HG03095 (cell line): Measurements from ENCODE around the gene GABBR2.

Experiments used
- ATAC-seq: cut with Tn5 transposase; IDR thresholded peaks from one replicate; pipeline ENCODE4 v1.9.1; 2021; ENCODE audit warnings: moderate library complexity; ENCODE audit not compliant: unreplicated experiment

Gene GABBR2

DNA sequence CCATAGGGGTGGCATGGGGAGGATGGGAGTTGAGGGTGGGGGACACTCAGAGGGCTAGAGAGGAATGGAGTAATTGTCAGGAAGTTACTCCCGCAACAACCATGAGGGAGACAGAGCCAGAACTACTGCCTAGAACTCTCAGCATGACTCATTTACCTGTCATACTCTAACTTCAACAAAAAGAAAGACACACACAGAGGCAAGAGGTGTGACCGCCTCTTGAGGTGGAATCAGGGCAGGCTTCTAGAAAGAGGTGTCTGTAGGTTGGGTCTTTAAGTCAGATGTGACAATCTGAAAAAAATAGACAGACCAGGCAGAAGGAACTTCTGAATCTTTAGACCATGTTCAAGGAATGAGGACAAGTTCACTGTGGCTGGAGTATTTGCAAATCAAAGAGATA is 73.4 kb downstream of the GABBR2 start:
- ATAC-seq: no peak

DNA sequence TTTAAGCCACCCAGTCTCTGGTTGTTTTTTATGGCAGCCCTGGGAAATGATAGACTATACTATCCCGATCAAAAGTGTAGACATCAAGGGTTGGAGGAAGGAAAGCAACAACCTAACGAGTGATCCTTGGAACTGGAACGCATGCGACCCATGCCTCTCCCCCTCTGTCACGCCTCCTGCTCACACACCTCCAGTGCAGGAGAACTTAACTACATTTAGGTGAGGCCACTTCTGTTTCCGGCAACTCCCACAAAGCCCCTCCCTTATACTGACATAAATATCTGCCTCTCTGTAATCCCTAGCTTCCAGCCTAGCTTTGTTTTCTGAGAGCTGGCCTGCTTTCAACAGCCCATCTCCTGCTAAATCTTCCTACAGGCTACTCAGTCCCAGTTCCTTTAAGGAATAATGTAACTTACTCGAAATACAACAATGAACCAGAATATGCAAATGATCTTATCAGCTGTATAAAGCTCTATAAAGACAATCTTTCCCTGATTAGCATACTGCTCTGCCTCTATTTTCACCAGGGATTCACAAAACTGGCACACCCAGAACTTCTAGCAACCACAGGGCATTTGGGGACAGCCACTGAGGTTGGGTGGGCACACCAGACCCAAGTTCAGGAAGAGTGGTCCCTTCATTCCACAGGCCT is 73.9 kb downstream of the GABBR2 start:
- ATAC-seq: no peak

DNA sequence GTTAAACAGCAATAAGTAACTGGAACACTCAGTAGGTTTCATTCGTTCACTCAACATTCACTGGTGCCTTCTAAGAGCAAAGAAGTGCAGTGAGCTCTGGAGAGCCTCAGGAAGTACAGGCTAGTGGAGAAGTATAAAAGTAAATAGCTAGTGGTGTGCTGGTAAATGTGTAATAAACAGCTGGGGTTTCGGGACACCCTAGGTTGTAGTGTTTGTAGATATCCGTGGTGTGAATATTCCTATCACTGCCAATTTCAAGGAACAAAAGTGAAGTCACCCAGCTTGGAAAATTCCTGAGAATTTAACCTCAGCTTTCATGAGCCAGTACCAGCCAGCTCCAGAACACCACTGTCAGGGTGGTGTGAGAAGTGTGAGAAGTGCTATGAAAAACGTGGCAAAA is 75.9 kb downstream of the GABBR2 start:
- no peak for ATAC-seq

DNA sequence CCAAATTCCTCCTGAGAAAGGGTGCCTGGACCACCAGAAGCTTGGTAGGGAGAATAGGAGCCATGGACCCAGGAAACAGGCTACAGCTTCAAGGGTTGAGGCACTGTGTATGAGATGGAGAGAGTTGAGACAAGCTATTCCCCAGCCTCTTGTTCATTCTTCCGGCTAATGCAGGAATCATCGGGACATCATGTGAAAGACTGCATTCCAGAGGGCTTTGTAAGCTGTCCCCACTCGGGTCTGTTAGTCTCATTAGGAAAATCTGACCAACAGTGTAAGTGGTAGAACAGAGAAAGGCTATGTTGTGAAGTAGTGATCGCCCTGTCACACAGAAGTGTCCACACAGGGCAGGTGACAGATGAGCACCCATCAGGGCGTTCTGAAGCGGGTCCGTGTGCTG is 81.4 kb downstream of the GABBR2 start:
- ATAC-seq: no peak

DNA sequence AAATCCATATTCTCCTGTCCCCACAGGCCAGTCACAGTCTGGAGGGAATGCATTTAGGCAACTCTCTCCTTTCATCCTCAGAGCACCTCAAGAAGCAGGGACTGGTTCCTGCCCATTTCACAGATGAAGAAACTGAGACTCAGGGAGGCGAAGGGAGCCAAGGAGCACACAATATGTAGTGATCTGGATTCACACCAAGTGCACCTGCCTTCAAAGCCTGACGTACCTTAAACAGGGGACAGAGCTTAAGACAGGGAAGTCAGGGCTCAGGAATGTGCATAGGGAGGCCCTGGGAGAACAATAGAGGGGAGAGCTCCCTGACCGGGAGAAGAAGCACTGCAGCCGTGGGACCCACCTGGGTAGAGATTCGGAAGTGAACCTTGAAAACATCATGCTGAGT is 83.0 kb downstream of the GABBR2 start:
- no peak for ATAC-seq

DNA sequence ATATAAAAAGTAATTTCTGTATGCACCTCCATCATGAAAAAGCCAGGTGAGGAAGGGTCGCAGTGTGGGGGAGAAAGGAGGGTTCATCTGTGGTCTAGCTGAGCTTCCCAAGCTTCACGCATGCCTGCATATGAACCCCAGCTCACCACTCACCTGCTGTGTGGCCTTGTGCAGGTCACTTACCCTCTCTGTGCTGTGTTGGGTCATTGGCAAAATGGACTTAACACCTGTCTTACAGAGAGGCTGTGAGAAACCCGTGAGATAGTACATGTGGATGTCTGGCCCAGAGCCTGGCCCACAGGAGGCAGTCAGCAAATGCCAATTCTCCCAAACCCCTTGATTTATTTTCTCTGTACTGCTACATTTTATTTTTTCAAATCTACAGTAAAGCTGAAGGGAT is 88.9 kb downstream of the GABBR2 start:
- no peak for ATAC-seq

DNA sequence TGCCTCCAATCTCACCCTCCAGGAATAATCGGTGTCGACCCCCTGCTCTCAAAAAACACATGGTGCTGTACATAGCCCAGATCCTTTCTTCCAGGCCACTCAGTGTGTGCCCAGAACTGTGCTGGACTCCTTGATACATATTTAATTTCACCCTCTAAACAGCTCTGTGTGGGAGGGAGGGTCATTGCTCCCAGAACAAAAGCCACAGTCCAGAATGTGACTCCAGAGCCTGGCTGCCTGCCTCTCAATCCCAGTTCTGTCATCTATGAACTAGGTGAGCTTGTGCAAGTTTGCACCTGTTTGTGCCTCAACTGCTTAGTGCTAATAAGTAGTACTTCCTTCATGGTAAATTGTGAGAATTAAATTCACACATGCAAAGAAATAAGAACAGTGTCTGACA is 93.1 kb downstream of the GABBR2 start:
- no peak for ATAC-seq

DNA sequence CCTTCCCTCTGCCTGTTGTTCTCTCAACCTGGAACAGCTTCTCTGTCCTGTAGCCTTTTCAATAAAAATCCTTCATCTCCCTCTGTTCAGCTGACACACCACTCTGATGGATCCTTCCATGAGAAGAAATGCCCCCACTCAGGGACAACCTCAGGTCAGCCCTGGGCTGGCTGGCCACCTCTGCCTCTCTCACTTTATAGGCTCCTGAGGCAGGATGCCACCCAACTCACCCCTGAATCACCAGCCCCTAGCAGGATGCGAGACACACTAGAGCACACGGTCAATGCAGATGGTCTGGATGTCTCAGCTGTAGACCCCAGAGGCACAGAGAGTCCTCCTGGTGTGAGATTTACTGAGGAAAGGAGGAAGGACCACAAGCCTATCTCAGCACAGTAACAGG is 93.8 kb downstream of the GABBR2 start:
- ATAC-seq: no peak

DNA sequence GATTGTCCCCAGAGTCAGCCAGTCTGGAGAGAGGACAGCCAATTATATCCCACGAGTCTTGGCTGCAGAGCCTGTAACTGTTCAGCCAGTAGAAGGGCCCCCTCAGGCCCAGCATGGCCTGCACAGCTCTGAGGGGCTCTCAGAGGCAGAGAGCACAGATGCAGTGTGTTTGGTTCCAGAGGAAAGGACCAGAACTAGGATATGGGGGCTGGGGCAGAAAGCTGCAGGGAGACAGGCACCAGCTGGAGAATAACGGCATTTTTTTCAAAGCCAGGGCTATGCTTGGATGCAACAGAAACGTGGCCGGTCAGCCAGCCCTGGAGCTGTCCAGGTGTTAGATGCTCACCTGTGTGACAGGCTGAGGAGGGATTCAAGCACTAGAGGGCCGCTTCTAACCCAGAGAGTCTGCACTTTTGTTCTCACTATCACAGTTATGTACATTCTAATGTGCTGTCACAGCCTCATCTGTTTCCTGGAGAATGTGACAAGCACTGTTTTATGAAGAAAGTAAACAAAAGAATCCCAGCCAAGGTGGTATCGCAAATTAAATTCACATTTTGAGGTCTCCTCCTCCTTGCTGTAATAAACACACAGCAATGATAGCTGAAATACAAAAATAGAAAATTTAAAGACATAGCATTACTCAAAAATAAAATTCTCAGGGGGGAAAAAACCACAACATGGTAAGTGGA is 96.5 kb downstream of the GABBR2 start:
- no peak for ATAC-seq

DNA sequence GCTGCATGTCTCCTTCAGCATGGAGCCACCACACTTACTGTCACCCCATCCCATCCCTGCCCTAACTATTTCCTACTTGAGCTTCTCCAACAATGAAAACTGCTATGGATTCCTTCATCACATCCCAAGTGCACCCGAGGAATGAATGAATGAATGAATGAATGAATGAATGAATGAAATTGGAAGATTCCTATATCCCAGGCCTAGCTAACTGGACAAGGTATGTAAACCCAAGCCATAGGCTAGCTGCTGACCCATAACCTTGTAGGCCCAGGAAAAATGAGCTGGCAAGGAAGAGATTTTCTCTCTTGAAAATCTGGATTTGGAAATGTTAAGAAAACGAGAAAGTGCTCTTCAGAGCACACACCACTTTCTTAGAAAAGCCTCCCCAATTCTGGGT is 97.4 kb downstream of the GABBR2 start:
- ATAC-seq: no peak

DNA sequence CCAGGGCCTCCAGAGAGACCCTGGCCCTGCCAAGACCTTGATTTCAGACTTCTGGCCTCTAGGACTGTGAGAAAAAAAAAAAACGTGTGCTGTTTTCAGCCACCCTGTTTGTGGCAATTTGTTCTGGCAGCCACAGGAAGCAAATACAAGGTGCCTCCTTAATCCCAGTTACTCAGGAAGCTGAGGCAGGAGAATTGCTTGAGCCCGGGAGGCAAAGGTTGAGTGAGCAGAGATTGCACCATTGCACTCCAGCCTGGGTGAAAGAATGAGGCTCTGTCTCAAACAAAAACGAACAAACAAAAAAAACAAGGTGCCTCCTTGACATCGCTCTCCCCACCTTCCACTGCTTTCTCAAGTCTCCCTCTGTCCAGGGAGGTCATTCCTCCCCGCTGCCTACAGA is 98.0 kb downstream of the GABBR2 start:
- ATAC-seq: no peak

DNA sequence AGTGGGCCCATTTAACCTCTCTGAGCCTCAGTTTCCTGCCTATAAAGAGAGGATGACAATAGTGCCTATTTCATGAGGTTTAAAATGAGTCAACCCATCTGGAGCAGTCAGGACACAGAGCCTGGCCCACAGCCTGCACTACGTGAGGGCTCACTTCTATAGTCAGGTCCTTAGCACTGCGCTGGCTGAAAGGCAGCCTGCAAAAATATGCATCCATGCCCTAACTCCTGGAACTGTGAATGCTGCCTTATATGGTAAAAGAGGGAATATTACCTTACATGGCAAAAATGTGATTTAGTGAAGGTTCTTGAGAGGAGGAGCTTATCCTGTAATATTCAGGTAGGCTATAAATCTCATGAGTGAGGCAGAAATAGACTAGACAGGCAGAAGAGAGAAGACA is 98.5 kb downstream of the GABBR2 start:
- ATAC-seq: no peak

DNA sequence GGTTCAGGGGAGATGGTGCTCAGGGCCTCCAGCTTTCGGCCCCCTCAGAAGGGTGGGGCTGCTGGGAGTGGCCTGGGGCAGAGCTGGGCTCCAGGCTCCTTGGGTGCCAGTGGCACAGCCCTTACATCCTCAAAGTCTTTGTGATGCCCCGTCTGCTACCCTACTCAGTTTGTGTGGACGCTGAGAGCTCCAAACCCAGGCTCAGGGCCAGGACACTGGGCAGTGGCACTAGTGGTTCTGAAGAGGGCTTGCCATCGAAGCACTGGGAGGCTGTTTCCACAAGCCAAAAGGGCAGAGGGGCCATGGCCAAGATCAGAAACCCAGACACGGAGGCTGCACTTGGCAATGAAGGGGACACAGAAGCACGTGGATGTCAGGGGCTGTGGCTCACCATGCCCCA is 99.1 kb downstream of the GABBR2 start:
- no peak for ATAC-seq

DNA sequence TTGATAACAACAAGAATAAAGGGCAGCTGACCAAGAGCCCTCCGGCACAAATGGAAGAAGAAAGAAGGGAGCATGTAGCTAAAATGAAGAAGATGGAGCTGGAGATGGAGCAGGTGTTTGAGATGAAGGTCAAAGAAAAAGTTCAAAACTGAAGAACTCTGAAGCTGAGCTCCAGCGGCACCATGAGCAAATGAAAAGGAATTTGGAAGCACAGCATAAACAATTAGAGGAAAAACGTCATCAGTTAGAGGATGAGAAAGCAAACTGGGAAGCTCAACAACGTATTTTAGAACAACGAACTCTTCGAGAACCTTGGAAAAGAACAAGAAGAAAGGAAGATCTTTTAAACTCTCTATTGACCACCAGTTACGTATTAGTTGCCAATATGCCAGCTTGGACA is 100.9 kb downstream of the GABBR2 start:
- no peak for ATAC-seq

DNA sequence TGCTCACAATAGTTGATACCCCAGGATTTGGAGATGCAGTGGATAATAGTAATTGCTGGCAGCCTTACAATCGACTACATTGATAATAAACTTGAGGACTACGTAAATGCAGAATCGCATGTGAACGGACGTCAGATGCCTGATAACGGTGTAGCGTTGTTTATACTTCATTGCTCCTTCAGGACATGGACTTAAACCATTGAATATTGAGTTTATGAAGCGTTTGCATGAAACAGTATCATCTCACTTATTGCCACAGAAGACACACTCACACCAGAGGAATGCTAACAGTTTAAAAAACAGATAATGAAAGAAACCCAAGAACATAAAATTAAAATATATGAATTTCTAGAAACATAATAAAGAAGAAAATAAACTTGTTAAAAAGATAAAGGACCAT is 101.6 kb downstream of the GABBR2 start:
- no peak for ATAC-seq

DNA sequence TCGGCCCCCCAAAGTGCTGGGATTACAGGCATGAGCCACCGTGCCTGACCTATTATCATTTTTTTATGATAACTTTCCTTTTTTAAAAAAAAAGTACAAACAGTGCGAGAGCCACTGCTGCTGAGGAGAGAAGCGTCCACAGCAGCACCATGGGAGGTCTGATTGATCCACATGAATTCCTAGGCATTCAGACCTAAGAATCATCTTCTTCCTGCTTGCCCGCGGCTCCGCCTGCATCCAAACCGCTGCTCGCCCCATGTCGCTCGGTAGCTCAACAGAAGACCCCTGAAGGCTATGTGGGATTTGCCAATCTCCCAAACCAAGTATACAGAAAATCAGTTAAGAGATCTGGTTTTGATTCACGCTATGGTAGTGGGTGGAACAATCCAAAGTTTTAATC is 102.0 kb downstream of the GABBR2 start:
- ATAC-seq: no peak

DNA sequence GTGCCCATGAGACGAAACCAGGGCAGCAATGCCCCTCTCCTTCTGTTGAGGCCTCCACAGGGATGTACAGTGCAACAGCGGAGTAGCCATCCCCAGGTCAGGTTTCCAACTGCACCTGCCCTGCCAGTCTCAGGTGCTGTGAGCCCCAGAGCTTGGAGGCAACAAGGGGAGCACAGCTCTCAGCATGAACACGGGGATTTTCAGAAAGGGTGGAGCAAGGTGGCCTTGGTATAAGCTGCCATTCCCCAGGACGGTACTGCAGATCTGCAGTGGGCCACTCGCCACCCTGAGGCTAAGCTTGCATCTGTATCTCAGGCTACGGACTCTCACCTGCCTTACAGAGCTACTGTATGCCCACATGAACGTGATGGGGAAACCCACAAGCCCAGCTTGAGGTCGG is 103.6 kb downstream of the GABBR2 start:
- ATAC-seq: no peak

DNA sequence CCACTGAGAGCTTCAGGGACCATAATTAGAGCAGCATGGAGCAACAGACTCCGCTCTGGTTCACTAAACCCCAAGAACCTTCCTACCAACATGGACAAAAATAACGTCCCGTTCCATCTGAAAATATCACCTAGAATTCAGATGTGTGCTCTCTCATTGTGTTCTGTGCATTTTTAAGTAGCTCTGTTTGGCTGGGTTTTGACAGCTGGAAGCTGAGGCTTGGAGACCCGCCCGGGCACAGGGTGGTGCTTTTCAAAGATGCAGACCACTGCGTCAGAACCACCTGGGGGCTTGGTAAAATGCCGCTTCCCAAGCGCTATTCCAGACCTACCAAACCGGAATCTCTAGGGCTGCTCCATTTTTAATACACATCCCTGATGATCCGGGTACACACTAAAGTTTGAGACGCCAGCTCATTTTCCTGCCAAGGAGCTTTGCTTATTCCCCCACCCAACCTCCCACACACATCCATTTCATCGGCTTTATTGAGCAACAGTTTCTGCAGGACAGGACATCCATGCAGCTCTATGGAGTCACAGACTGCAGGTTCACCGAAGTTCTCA is 104.8 kb downstream of the GABBR2 start:
- ATAC-seq: no peak

DNA sequence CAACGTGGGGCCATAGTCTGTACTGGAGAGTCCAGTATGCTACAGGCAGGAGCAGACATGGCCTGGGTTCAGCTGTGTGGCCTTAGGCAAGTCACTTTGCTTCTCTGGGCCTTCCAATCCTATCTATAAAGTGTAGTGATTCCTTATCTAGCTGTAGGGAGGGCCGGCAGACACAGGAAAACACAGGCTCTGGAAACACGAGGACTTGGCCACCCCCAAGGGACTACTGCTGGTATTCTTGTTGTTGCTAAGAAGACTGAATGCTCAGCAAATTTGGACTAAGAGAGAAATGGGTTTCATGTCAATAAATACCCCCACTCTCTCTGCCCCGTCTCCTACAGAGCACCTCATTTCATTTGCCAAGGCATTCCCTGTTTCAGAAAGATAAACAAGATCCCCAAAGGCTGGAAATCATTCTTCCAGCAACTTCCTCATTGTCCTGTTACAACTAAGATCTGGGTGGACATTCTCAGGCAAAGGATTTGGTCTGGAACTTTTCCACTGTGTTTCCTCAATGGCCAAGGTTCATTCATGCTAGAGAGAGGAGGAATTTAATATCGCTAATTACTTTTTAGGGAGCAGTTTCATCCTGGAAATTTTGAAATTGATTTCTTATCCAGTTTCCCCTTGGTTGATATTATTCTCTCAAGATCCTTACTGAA is 105.8 kb downstream of the GABBR2 start:
- ATAC-seq: no peak

DNA sequence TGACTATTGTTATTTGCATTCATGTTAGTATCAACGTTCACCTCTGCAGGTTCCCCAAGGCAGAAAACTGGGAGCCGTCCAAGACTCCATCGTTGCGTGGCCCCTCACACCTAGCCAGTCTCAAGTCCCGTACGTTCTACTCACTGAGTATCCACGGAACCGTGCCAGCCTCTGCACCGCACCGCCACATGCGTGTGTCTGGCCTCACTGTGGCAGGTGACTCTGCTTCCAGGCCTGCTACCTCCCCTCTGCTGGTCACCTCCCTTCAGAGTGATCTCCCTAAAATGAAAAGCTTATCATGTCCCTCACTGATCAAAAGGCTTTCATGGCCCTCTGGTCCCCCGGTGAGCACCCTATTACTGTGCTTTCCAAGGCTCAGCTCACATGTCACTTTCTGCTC is 108.1 kb downstream of the GABBR2 start:
- ATAC-seq: no peak

DNA sequence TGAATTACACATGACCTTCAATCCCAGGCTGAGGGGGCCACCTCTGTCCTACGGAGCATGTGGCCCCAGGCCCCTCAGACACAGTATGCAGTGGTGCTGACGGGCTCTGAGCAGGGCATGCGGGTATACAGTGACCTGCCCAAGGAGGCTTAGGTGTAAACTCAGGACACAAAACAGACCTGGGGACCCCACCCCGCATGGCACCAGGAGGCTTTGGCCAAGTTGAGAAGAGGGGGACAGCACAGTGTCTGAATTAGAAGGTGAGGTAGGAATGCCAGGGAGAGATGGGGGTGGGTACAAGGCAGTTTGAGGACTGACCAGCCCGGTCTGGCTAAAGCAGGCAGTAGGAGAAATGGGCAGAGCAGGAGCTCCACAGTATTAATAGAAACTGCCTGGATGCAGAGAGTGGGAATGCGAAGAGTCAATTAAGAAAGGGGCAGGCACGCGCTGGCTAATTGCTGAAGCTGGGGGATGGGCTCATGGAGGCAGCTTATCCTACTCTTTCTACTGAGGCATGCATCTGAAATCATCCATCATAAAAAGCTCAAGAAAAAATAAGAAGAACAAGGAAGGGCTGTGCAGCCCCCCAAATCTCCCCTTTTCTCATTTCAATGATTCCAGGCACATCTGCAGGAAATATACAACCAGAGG is 109.0 kb downstream of the GABBR2 start:
- ATAC-seq: no peak

DNA sequence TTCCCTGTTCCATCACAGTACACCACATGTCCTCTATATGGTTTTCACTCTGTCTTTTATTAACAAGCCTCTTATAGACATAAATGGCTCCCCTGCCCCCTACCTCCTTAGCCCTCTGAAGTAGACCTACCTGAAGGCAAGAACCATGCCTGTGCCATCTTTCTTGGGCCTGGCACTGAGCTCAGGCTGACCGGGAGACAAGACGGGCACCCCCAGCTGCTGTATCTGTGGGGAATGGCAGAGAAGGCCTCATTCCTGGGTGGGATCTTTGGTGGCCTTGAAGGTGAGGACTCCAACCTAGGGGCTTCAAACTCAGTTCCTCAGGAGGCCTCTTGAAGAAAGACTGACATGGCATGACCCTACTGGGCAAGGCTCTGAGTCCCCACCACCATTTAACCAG is 109.9 kb downstream of the GABBR2 start:
- no peak for ATAC-seq
